ENCODE data around the gene ELOVL2.

GRCh38 chr6:11062083-11062482 lies 18.0 kb upstream of the ELOVL2 start:
- TF ChIP-seq CTCF (IDR thresholded peaks at IDR 0.05) (no peak), POLR2A (IDR thresholded peaks at IDR 0.05) (no peak)

Measured in sigmoid colon (tissue), 3 donors.